Duodenal mucosa (tissue), 2 donors: ENCODE measurements around the gene STXBP1.

Experiments
- H3K27ac ChIP-seq: one replicate; pipeline ENCODE4 v1.7.0; 2013; ENCODE audit warnings: low read depth, low read length
- H3K27me3 ChIP-seq, 2 donors: one replicate each; pipeline ENCODE4 v1.7.0; 2013; ENCODE audit warnings: low read length in 2 of 2, control low read depth in 1 of 2; ENCODE audit not compliant: insufficient read depth in 2 of 2, control insufficient read depth in 1 of 2
- H3K36me3 ChIP-seq, 2 donors: one replicate each; pipeline ENCODE4 v1.7.0; 2013; ENCODE audit warnings: low read length in 2 of 2, control low read depth in 1 of 2; ENCODE audit not compliant: insufficient read depth in 2 of 2, control insufficient read depth in 1 of 2
- H3K4me1 ChIP-seq, 2 donors: one replicate each; pipeline ENCODE4 v1.7.0; 2013; ENCODE audit warnings: low read length in 2 of 2, control low read depth in 1 of 2; ENCODE audit not compliant: insufficient read depth in 2 of 2, control insufficient read depth in 1 of 2
- H3K4me3 ChIP-seq, 2 donors: one replicate each; pipeline ENCODE4 v1.7.0; 2013; ENCODE audit warnings: low read length in 2 of 2, low read depth in 1 of 2
- H3K9ac ChIP-seq, 2 donors: one replicate each; pipeline ENCODE4 v1.7.0; 2013; ENCODE audit warnings: low read length in 2 of 2, low read depth in 1 of 2
- H3K9me3 ChIP-seq, 2 donors: one replicate each; pipeline ENCODE4 v1.7.0; 2013; ENCODE audit warnings: low read length in 2 of 2, control low read depth in 1 of 2; ENCODE audit not compliant: control insufficient read depth in 1 of 2

Gene STXBP1

GRCh38 chr9:127635201-127635735 lies 23.2 kb downstream of the STXBP1 start:
- Histone ChIP-seq H3K4me1 (peaks cover 8 to 10% of the 10 kb centered on the region in 2 donors), H3K27ac (no peak overlapping the region), H3K4me3 (no peak overlapping the region), H3K9ac (no peak overlapping the region), H3K36me3 (no peaks in the 10 kb centered on the region), H3K27me3 (no peaks in the 10 kb centered on the region), H3K9me3 (no peaks in the 10 kb centered on the region)

- H3K27me3 ChIP-seq = no peaks in the 10 kb centered on the region
- no peaks in the 10 kb centered on the region for H3K9me3 ChIP-seq
- no peak overlapping the region for H3K4me3 ChIP-seq
- H3K27ac ChIP-seq = no peak overlapping the region
- H3K9ac ChIP-seq = no peak overlapping the region
- peaks cover 8 to 10% of the 10 kb centered on the region in 2 donors for H3K4me1 ChIP-seq
- H3K36me3 ChIP-seq = no peaks in the 10 kb centered on the region
These were observed 25.3 kb downstream of the STXBP1 start for GRCh38 chr9:127637322-127637847.

DNA sequence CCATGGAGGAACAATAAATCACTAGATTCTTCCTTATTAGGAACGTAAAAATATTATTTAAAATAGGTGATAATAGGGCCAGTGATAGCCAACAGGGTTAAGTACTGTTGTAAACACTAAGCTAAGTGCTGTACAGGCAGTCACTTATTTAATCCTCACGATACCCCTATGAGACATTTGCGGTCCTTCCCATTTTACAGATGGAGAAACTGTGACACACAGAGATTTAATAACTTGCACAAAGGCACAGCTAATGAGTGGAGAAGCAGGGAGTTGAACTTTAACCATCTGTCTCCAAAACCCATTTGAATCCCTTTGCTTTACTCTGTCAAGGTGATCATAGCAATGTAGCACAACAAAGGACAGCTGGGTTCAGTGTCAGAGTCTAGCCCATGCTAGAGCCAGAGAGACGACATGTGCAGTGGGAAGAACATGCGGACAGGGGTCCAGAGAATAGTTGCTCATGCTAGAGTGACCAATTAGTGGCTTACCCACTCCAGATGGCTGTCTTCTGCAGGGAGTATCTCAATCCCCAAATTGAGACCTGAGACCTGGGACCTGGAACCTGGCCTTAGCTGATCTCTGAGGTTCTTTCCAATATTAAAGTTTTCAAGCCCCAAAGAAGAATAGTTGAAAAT lies 28.9 kb downstream of the STXBP1 start:
- Histone ChIP-seq H3K27me3 (peaks cover 0 to 3% of the 10 kb centered on the region in 2 donors), H3K9me3 (no peaks in the 10 kb centered on the region), H3K4me3 (no peak overlapping the region), H3K9ac (no peak overlapping the region), H3K27ac (no peak overlapping the region), H3K4me1 (peaks cover 0 to 3% of the 10 kb centered on the region in 2 donors), H3K36me3 (no peaks in the 10 kb centered on the region)

- H3K27me3 ChIP-seq = peaks cover 0 to 3% of the 10 kb centered on the region in 2 donors
- H3K36me3 ChIP-seq = no peaks in the 10 kb centered on the region
- no peak overlapping the region for H3K9ac ChIP-seq
- H3K9me3 ChIP-seq = no peaks in the 10 kb centered on the region
- H3K27ac ChIP-seq = no peak overlapping the region
- H3K4me1 ChIP-seq = peaks cover 0 to 3% of the 10 kb centered on the region in 2 donors
- no peak overlapping the region for H3K4me3 ChIP-seq
These were observed 30.1 kb downstream of the STXBP1 start for GRCh38 chr9:127642082-127642740.

- Histone ChIP-seq H3K4me1 (no peaks in the 10 kb centered on the region), H3K4me3 (no peak overlapping the region), H3K36me3 (no peaks in the 10 kb centered on the region), H3K27ac (no peak overlapping the region), H3K9ac (no peak overlapping the region), H3K9me3 (no peaks in the 10 kb centered on the region), H3K27me3 (peaks cover 0 to 3% of the 10 kb centered on the region in 2 donors)
These were observed 32.2 kb downstream of the STXBP1 start for GRCh38 chr9:127644146-127644827.

GRCh38 chr9:127644943-127645342 lies 32.9 kb downstream of the STXBP1 start:
- Histone ChIP-seq H3K4me1 (no peaks in the 10 kb centered on the region), H3K9ac (no peak overlapping the region), H3K36me3 (no peaks in the 10 kb centered on the region), H3K9me3 (no peaks in the 10 kb centered on the region), H3K27me3 (peaks cover 0 to 3% of the 10 kb centered on the region in 2 donors), H3K4me3 (no peak overlapping the region), H3K27ac (no peak overlapping the region)

DNA sequence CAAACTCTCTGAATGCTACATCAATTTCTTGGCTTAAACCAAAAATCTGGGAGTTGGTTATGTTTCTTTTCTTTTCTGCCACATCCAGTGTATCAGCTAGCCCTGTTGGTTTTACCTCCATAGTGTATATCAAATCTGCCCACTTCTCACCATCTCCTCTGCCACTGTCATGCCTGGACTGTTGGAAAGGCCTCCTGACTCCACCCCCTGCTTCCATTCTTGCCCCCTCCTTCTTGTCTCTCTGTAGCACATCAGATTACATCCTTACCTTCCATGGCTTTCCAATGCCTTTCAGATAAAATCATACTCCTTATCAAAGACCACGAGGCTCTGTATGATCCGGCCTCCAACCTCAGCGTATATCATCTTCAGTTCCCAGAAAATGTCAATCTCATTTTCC lies 35.4 kb downstream of the STXBP1 start:
- H3K4me1 ChIP-seq = no peaks in the 10 kb centered on the region
- no peak overlapping the region for H3K27ac ChIP-seq
- no peaks in the 10 kb centered on the region for H3K9me3 ChIP-seq
- H3K36me3 ChIP-seq = no peaks in the 10 kb centered on the region
- H3K27me3 ChIP-seq = peaks cover 0 to 3% of the 10 kb centered on the region in 2 donors
- no peak overlapping the region for H3K4me3 ChIP-seq
- H3K9ac ChIP-seq = no peak overlapping the region

- Histone ChIP-seq H3K9me3 (no peaks in the 10 kb centered on the region), H3K4me1 (no peaks in the 10 kb centered on the region), H3K9ac (no peak overlapping the region), H3K27me3 (no peaks in the 10 kb centered on the region), H3K4me3 (no peak overlapping the region), H3K27ac (no peak overlapping the region), H3K36me3 (peaks cover 0 to 5% of the 10 kb centered on the region in 2 donors)
These were observed 38.4 kb downstream of the STXBP1 start for GRCh38 chr9:127650518-127650917.

GRCh38 chr9:127651697-127652610 lies 39.9 kb downstream of the STXBP1 start:
- Histone ChIP-seq H3K27ac (no peak overlapping the region), H3K9me3 (no peaks in the 10 kb centered on the region), H3K9ac (no peak overlapping the region), H3K4me1 (no peaks in the 10 kb centered on the region), H3K27me3 (no peaks in the 10 kb centered on the region), H3K4me3 (no peak overlapping the region), H3K36me3 (peaks cover 0 to 5% of the 10 kb centered on the region in 2 donors)
